Islet of Langerhans (tissue), 1 donor: Measurements from ENCODE around the gene AK3.

ENCODE experiments used
- FAIRE-seq: peaks from one replicate; lab custom pipeline; 2011; peaks lifted over from hg19 to GRCh38; lab: Jason Lieb, UNC

Gene AK3

GRCh38 chr9:4704129-4704528 is 36.9 kb downstream of the AK3 start:
- FAIRE-seq, result peak; percentile 76

- FAIRE-seq, result peak; percentile 92
These were observed 39.5 kb downstream of the AK3 start for GRCh38 chr9:4701526-4701925.

GRCh38 chr9:4700932-4701331 is 40.1 kb downstream of the AK3 start:
- FAIRE-seq, result no peak

GRCh38 chr9:4700091-4700490 is 40.9 kb downstream of the AK3 start:
- no peak for FAIRE-seq

GRCh38 chr9:4691795-4692194 is 49.2 kb downstream of the AK3 start:
- FAIRE-seq, result no peak

- FAIRE-seq, result no peak
These were observed 50.9 kb downstream of the AK3 start for GRCh38 chr9:4690144-4690543.

- no peak for FAIRE-seq
These were observed 51.3 kb downstream of the AK3 start for GRCh38 chr9:4689687-4690104.

- FAIRE-seq, result no peak
These were observed 52.0 kb downstream of the AK3 start for GRCh38 chr9:4689021-4689420.

GRCh38 chr9:4686584-4686983 is 54.4 kb downstream of the AK3 start:
- FAIRE-seq, result no peak

GRCh38 chr9:4686112-4686511 is 54.9 kb downstream of the AK3 start:
- no peak for FAIRE-seq

GRCh38 chr9:4684820-4685219 is 56.2 kb downstream of the AK3 start:
- FAIRE-seq, result no peak

GRCh38 chr9:4680750-4681149 is 60.3 kb downstream of the AK3 start:
- FAIRE-seq, result peak; percentile 38

- FAIRE-seq, result no peak
These were observed 60.9 kb downstream of the AK3 start for GRCh38 chr9:4680173-4680525.

- peak; percentile 33 for FAIRE-seq
These were observed 61.5 kb downstream of the AK3 start, which contains the start of gene CDC37L1 for GRCh38 chr9:4679268-4680172. CDC37L1 (plus strand) TSS chr9:4679569; CDS start chr9:4679768, 199 bp downstream.

GRCh38 chr9:4678679-4679267 is 62.2 kb downstream of the AK3 start:
- peak; percentile 90 for FAIRE-seq

GRCh38 chr9:4677392-4677791 is 63.6 kb downstream of the AK3 start:
- FAIRE-seq, result no peak

GRCh38 chr9:4674783-4675182 is 66.2 kb downstream of the AK3 start:
- no peak for FAIRE-seq

GRCh38 chr9:4671737-4672136 is 69.3 kb downstream of the AK3 start:
- FAIRE-seq, result no peak

- FAIRE-seq, result no peak
These were observed 70.4 kb downstream of the AK3 start for GRCh38 chr9:4670591-4670990.

- FAIRE-seq, result no peak
These were observed 71.1 kb downstream of the AK3 start for GRCh38 chr9:4669890-4670289.

GRCh38 chr9:4668604-4669003 is 72.4 kb downstream of the AK3 start:
- no peak for FAIRE-seq

GRCh38 chr9:4667681-4668080 is 73.3 kb downstream of the AK3 start:
- no peak for FAIRE-seq

- no peak for FAIRE-seq
These were observed 74.8 kb downstream of the AK3 start, which contains the start of gene SPATA6L for GRCh38 chr9:4666042-4666699. SPATA6L (minus strand) TSS chr9:4666480; CDS start chr9:4666250, 230 bp downstream.
